Neuronal stem cell (in vitro differentiated cells): Measurements from ENCODE around the gene RASGRP3.

Experiments used
- DNase-seq: peaks from one replicate; pipeline ENCODE4 v3.0.0-alpha.2; 2013; ENCODE audit warnings: low spot score
- H2AFZ ChIP-seq: one replicate; pipeline ENCODE4 v1.6.1; 2013; ENCODE audit warnings: mild to moderate bottlenecking, low read length, inconsistent platforms
- H2AK5ac ChIP-seq: 2 replicates; pipeline ENCODE4 v1.6.1; 2013; ENCODE audit warnings: low read depth, mild to moderate bottlenecking, inconsistent platforms, low read length, moderate library complexity, mixed read lengths
- H2BK120ac ChIP-seq: 2 replicates; pipeline ENCODE4 v1.6.1; 2013; ENCODE audit warnings: low read depth, mild to moderate bottlenecking, inconsistent platforms, low read length, moderate library complexity, mixed read lengths
- H2BK12ac ChIP-seq: one replicate; pipeline ENCODE4 v1.6.1; 2013; ENCODE audit warnings: low read length, inconsistent platforms
- H2BK15ac ChIP-seq: 2 replicates; pipeline ENCODE4 v1.6.1; 2013; ENCODE audit warnings: mild to moderate bottlenecking, low read length, inconsistent platforms, mixed read lengths
- H2BK5ac ChIP-seq: one replicate; pipeline ENCODE4 v1.6.1; 2013; ENCODE audit warnings: inconsistent platforms, mild to moderate bottlenecking, low read length, moderate library complexity
- H3K14ac ChIP-seq: one replicate; pipeline ENCODE4 v1.6.1; 2013; ENCODE audit warnings: low read length, inconsistent platforms
- H3K18ac ChIP-seq: 2 replicates; pipeline ENCODE4 v1.6.1; 2013; ENCODE audit warnings: low read length, inconsistent platforms
- H3K23ac ChIP-seq: 2 replicates; pipeline ENCODE4 v1.6.1; 2013; ENCODE audit warnings: low read depth, mild to moderate bottlenecking, mixed read lengths, low read length, inconsistent platforms; ENCODE audit not compliant: poor library complexity
- H3K27ac ChIP-seq: replicated peaks from 3 replicates; pipeline ENCODE4 v1.5.1; 2013; ENCODE audit warnings: low read length, inconsistent platforms
- H3K27me3 ChIP-seq, 3 experiments: 2 replicates each; pipeline ENCODE4 v1.6.1; 2013; ENCODE audit warnings: low read length in 3 of 3, mild to moderate bottlenecking in 2 of 3, inconsistent platforms in 1 of 3, low read depth in 1 of 3, mixed read lengths in 1 of 3, moderate library complexity in 1 of 3; ENCODE audit not compliant: control insufficient read depth in 3 of 3, insufficient read depth in 3 of 3
- H3K36me3 ChIP-seq, 2 donors: replicated peaks in 1 of 2; 2 replicates each; pipeline ENCODE4 v1.6.1; 2013; ENCODE audit warnings: low read length in 2 of 2; ENCODE audit not compliant: control insufficient read depth in 2 of 2, insufficient read depth in 2 of 2
- H3K4ac ChIP-seq: 2 replicates; pipeline ENCODE4 v1.6.1; 2013; ENCODE audit warnings: inconsistent platforms, mild to moderate bottlenecking, low read length, moderate library complexity
- H3K4me1 ChIP-seq, 2 donors: 1 replicate in 1 of 2; 2 replicates in 1 of 2; pipeline ENCODE4 v1.6.1; 2013; ENCODE audit warnings: low read length in 2 of 2, low read depth in 1 of 2; ENCODE audit not compliant: control insufficient read depth in 2 of 2, insufficient read depth in 1 of 2
- H3K4me2 ChIP-seq: one replicate; pipeline ENCODE4 v1.6.1; 2013; ENCODE audit warnings: mild to moderate bottlenecking, low read length, inconsistent platforms; ENCODE audit not compliant: insufficient read depth, poor library complexity, severe bottlenecking
- H3K4me3 ChIP-seq, 2 donors: 2 replicates each; pipeline ENCODE4 v1.5.1; 2013; ENCODE audit warnings: low read length in 2 of 2, mild to moderate bottlenecking in 2 of 2, inconsistent platforms in 1 of 2, moderate library complexity in 1 of 2
- H3K79me1 ChIP-seq: one replicate; pipeline ENCODE4 v1.6.1; 2013; ENCODE audit warnings: low read depth, mild to moderate bottlenecking, inconsistent platforms, low read length, moderate library complexity
- H3K9ac ChIP-seq: one replicate; pipeline ENCODE4 v1.6.1; 2013; ENCODE audit warnings: mild to moderate bottlenecking, low read depth, low read length, inconsistent platforms; ENCODE audit not compliant: poor library complexity
- H3K9me3 ChIP-seq, 2 donors: replicated peaks in 1 of 2; 2 replicates each; pipeline versions ENCODE3 to v1.6.1; 2013; ENCODE audit warnings: low read length in 2 of 2, mild to moderate bottlenecking in 2 of 2, inconsistent platforms in 1 of 2, low read depth in 1 of 2, mixed read lengths in 1 of 2, moderate library complexity in 1 of 2; ENCODE audit not compliant: control insufficient read depth in 2 of 2, insufficient read depth in 1 of 2
- H4K8ac ChIP-seq: one replicate; pipeline ENCODE4 v1.6.1; 2013; ENCODE audit warnings: low read depth, mild to moderate bottlenecking, inconsistent platforms, low read length, moderate library complexity
- H4K91ac ChIP-seq: one replicate; pipeline ENCODE4 v1.6.1; 2013; ENCODE audit warnings: low read length, low read depth, mild to moderate bottlenecking, inconsistent platforms; ENCODE audit not compliant: poor library complexity
- WGBS, 2 donors: extraction: QIAGEN DNeasy Blood & Tissue Kit; methylation state at CpG; one replicate each; pipeline ENCODE4 v1.1.7; 2013; ENCODE audit warnings: missing lambda C conversion rate in 2 of 2, mixed read lengths in 1 of 2; ENCODE audit not compliant: insufficient read length in 2 of 2, insufficient replicate concordance in 1 of 2; ENCODE audit errors: extremely low coverage in 2 of 2; 5-methylcytosine and 5-hydroxymethylcytosine counted together

The RASGRP3 gene

DNA sequence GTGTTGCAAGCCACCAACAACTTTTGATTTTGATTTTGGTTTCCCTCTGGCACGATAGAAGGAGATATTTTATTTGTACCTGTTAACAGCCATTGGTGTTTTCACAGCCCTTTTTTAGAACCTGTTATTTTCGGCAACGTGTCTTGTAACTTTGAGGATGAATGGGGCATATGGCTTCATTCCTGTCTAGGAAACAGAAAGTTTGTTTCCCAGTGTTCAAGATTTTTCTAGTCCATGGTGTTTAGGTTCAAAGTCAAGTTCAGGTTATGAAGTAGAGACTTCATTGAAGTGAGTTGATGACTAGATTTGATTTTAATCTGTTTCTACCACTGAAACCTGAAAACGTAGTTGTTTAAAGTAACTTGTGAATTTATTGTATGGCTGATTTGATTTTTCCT, 343 bp downstream of the RASGRP3 start:
- peak overlapping the region; percentile 89 for H2AFZ ChIP-seq
- H2AK5ac ChIP-seq = no peak overlapping the region
- H3K23ac ChIP-seq = no peak overlapping the region
- H2BK12ac ChIP-seq = no peak overlapping the region
- H3K4me3 ChIP-seq = no peak overlapping the region
- DNase-seq = no peak
- H4K8ac ChIP-seq = no peak overlapping the region
- no CpG with 5 or more reads among the region's 4 CpGs for WGBS, 2 donors
- no peak overlapping the region for H2BK120ac ChIP-seq
- H3K9me3 ChIP-seq = peaks cover 3 to 5% of the 10 kb centered on the region in 2 donors
- no peak overlapping the region for H3K14ac ChIP-seq
- no peaks in the 10 kb centered on the region for H3K36me3 ChIP-seq
- no peaks in the 10 kb centered on the region for H3K79me1 ChIP-seq
- H3K18ac ChIP-seq = no peak overlapping the region
- H3K9ac ChIP-seq = no peak overlapping the region
- no peak overlapping the region for H4K91ac ChIP-seq
- H3K4ac ChIP-seq = no peak overlapping the region
- H2BK5ac ChIP-seq = no peak overlapping the region
- H3K27ac ChIP-seq = no peak overlapping the region
- peaks cover 0 to 7% (median 0%) of the 10 kb centered on the region in 3 experiments for H3K27me3 ChIP-seq
- no peak overlapping the region for H2BK15ac ChIP-seq
- H3K4me1 ChIP-seq = peaks cover 0 to 8% of the 10 kb centered on the region in 2 donors
- H3K4me2 ChIP-seq = no peak overlapping the region

- Histone ChIP-seq H3K36me3 (no peaks in the 10 kb centered on the region), H3K4me1 (peaks cover 0 to 8% of the 10 kb centered on the region in 2 donors), H3K9me3 (peaks cover 3 to 5% of the 10 kb centered on the region in 2 donors), H3K79me1 (no peaks in the 10 kb centered on the region), H2BK15ac (no peak overlapping the region), H3K27me3 (peaks cover 0 to 7% (median 0%) of the 10 kb centered on the region in 3 experiments), H3K14ac (no peak overlapping the region), H3K27ac (no peak overlapping the region), H2AK5ac (no peak overlapping the region), H2AFZ (peak overlapping the region; percentile 6), H3K9ac (no peak overlapping the region), H3K23ac (no peak overlapping the region), H4K91ac (no peak overlapping the region), H2BK120ac (no peak overlapping the region), H3K4me2 (no peak overlapping the region), H2BK12ac (no peak overlapping the region), H3K4ac (no peak overlapping the region), H3K4me3 (no peak overlapping the region), H2BK5ac (no peak overlapping the region), H3K18ac (no peak overlapping the region), H4K8ac (no peak overlapping the region)
- DNase-seq = no peak
- WGBS, 2 donors = no CpG with 5 or more reads among the region's 20 CpGs
Measured at GRCh38 chr2:33477473-33478468, 1.3 kb downstream of the RASGRP3 start.

DNA sequence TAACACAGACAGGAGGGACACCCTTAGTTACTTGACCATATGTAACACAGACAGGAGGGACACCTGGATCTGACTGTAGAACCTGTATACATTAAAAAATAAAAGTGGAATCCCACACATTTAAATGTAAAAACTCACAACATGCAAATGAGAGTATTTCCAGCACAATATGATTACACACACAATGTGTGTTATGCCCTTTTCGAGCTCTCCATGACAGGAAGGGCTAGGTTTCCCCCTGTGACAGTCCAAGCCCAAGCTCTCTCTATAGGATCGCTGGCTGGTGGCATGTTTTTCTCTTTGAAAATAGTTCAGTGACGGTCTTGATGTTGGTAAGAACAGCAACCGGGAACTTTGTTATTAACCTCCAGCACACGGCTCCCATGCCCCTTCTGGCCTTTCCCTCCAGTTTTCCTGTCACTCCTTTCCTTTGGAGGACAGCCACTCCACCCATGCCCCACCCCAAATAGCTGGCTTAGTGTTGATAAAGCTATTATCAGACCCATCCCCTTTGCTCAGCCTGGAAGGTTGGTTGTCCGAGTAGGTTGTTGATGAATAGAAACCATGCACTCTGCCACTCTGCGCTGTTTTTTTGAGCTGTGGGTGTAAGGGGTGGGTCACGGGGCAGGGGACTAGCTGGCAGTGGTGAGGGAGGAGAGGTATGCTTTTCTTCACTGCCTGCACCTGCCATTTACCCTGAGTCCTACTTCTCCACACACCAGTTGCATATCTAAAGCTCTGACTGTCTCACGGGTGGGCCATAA, 2.7 kb downstream of the RASGRP3 start:
- H3K79me1 ChIP-seq = no peaks in the 10 kb centered on the region
- no peak overlapping the region for H2BK5ac ChIP-seq
- no peak overlapping the region for H3K23ac ChIP-seq
- no peak overlapping the region for H3K18ac ChIP-seq
- H3K4me1 ChIP-seq = peaks cover 0 to 8% of the 10 kb centered on the region in 2 donors
- no peak overlapping the region for H3K4ac ChIP-seq
- no peaks in the 10 kb centered on the region for H3K36me3 ChIP-seq
- peaks cover 0 to 7% (median 0%) of the 10 kb centered on the region in 3 experiments for H3K27me3 ChIP-seq
- H2BK12ac ChIP-seq = no peak overlapping the region
- H4K91ac ChIP-seq = no peak overlapping the region
- WGBS, 2 donors = no CpG with 5 or more reads among the region's 9 CpGs
- no peak overlapping the region for H2AFZ ChIP-seq
- H2BK120ac ChIP-seq = no peak overlapping the region
- H2BK15ac ChIP-seq = no peak overlapping the region
- no peak for DNase-seq
- no peak overlapping the region for H3K14ac ChIP-seq
- H4K8ac ChIP-seq = no peak overlapping the region
- H2AK5ac ChIP-seq = no peak overlapping the region
- peaks cover 2 to 5% of the 10 kb centered on the region in 2 donors for H3K9me3 ChIP-seq
- no peak overlapping the region for H3K4me2 ChIP-seq
- no peak overlapping the region for H3K27ac ChIP-seq
- no peak overlapping the region for H3K4me3 ChIP-seq
- H3K9ac ChIP-seq = no peak overlapping the region

GRCh38 chr2:33482518-33482917, 6.1 kb downstream of the RASGRP3 start:
- Histone ChIP-seq H3K23ac (no peak overlapping the region), H3K27ac (no peak overlapping the region), H3K27me3 (no peaks in the 10 kb centered on the region), H2AFZ (no peak overlapping the region), H3K36me3 (no peaks in the 10 kb centered on the region), H3K18ac (no peak overlapping the region), H4K8ac (no peak overlapping the region), H3K4me3 (no peak overlapping the region), H3K14ac (no peak overlapping the region), H3K4ac (no peak overlapping the region), H2BK12ac (no peak overlapping the region), H3K9me3 (peaks cover 2 to 5% of the 10 kb centered on the region in 2 donors), H3K9ac (no peak overlapping the region), H3K4me2 (no peak overlapping the region), H3K79me1 (no peaks in the 10 kb centered on the region), H4K91ac (no peak overlapping the region), H2BK120ac (no peak overlapping the region), H2AK5ac (no peak overlapping the region), H2BK5ac (no peak overlapping the region), H2BK15ac (no peak overlapping the region), H3K4me1 (peaks cover 0 to 1% of the 10 kb centered on the region in 2 donors)
- WGBS, 2 donors = no CpG with 5 or more reads among the region's 2 CpGs
- DNase-seq = no peak
